ENCODE results near the gene ALDH1A2.
"Not testable (repeated sequence)": the region's sequence is repeated elsewhere in the genome, so short reads cannot be mapped to it uniquely, and the experiment has no call there.

ALDH1A2 gene

GRCh38 chr15:58065445-58066041 is at the start of gene ALDH1A2:
TSS of gene ALDH1A2 (minus strand) at chr15:58065711. CDS start at chr15:58065650, 61 bp downstream.
- H3K27me3 ChIP-seq (ENCODE audit: insufficient read depth, poor library complexity, severe bottlenecking) = peaks cover 21% of the 10 kb centered on the region
- TF ChIP-seq CTCF (IDR thresholded peaks at IDR 0.05; ENCODE audit: poor library complexity, severe bottlenecking) = no peak

GRCh38 chr15:58114812-58115211 is 49.3 kb upstream of the ALDH1A2 start:
- Histone ChIP-seq H3K4me3 (ENCODE audit: severe bottlenecking) (no peak overlapping the region), H3K4me1 (ENCODE audit: insufficient read depth, poor library complexity, severe bottlenecking) (no peaks in the 10 kb centered on the region), H3K27ac (ENCODE audit: poor library complexity, severe bottlenecking) (no peak overlapping the region), H3K27me3 (ENCODE audit: insufficient read depth, poor library complexity, severe bottlenecking) (no peaks in the 10 kb centered on the region), H3K36me3 (ENCODE audit: low read depth) (no peaks in the 10 kb centered on the region), H3K9me3 (ENCODE audit: severe bottlenecking) (no peaks in the 10 kb centered on the region)
- DNase-seq (ENCODE audit: low spot score) (no peak), ATAC-seq (ENCODE audit: low read depth) (no peak)
- no peak for TF ChIP-seq CTCF (IDR thresholded peaks at IDR 0.05; ENCODE audit: poor library complexity, severe bottlenecking)

More at GRCh38 chr15:58065445-58066041, at the start of gene ALDH1A2:
- peak within 1 kb of the TSS; percentile 41 for H3K4me3 ChIP-seq (ENCODE audit: severe bottlenecking)
- no peaks in the 10 kb centered on the region for H3K4me1 ChIP-seq (ENCODE audit: insufficient read depth, poor library complexity, severe bottlenecking)
- H3K36me3 ChIP-seq (ENCODE audit: low read depth) = no peaks in the 10 kb centered on the region
- no peak within 1 kb of the TSS for H3K27ac ChIP-seq (ENCODE audit: poor library complexity, severe bottlenecking)
- DNase-seq (ENCODE audit: low spot score) (peak; percentile 66), ATAC-seq (ENCODE audit: low read depth) (peak; percentile 55)
- no peaks in the 10 kb centered on the region for H3K9me3 ChIP-seq (ENCODE audit: severe bottlenecking)

- no peak overlapping the region for H3K4me3 ChIP-seq (ENCODE audit: severe bottlenecking)
- H3K36me3 ChIP-seq (ENCODE audit: low read depth) = no peaks in the 10 kb centered on the region
- H3K27me3 ChIP-seq (ENCODE audit: insufficient read depth, poor library complexity, severe bottlenecking) = no peaks in the 10 kb centered on the region
- no peaks in the 10 kb centered on the region for H3K4me1 ChIP-seq (ENCODE audit: insufficient read depth, poor library complexity, severe bottlenecking)
- no peaks in the 10 kb centered on the region for H3K9me3 ChIP-seq (ENCODE audit: severe bottlenecking)
- DNase-seq (ENCODE audit: low spot score) = no peak
- no peak overlapping the region for H3K27ac ChIP-seq (ENCODE audit: poor library complexity, severe bottlenecking)
- TF ChIP-seq CTCF (IDR thresholded peaks at IDR 0.05; ENCODE audit: poor library complexity, severe bottlenecking) = no peak
- no peak for ATAC-seq (ENCODE audit: low read depth)
Observed at GRCh38 chr15:58114388-58114787, 48.9 kb upstream of the ALDH1A2 start.

GRCh38 chr15:58113358-58113757 is 47.8 kb upstream of the ALDH1A2 start:
- H3K27ac ChIP-seq (ENCODE audit: poor library complexity, severe bottlenecking); H3K4me3 ChIP-seq (ENCODE audit: severe bottlenecking); H3K9me3 ChIP-seq (ENCODE audit: severe bottlenecking); ATAC-seq (ENCODE audit: low read depth); H3K27me3 ChIP-seq (ENCODE audit: insufficient read depth, poor library complexity, severe bottlenecking); H3K36me3 ChIP-seq (ENCODE audit: low read depth); DNase-seq (ENCODE audit: low spot score); H3K4me1 ChIP-seq (ENCODE audit: insufficient read depth, poor library complexity, severe bottlenecking): not testable (repeated sequence)

GRCh38 chr15:58111718-58112104 is 46.2 kb upstream of the ALDH1A2 start:
- H3K27me3 ChIP-seq (ENCODE audit: insufficient read depth, poor library complexity, severe bottlenecking) = no peaks in the 10 kb centered on the region
- no peaks in the 10 kb centered on the region for H3K9me3 ChIP-seq (ENCODE audit: severe bottlenecking)
- no peaks in the 10 kb centered on the region for H3K4me1 ChIP-seq (ENCODE audit: insufficient read depth, poor library complexity, severe bottlenecking)
- no peak overlapping the region for H3K27ac ChIP-seq (ENCODE audit: poor library complexity, severe bottlenecking)
- ATAC-seq (ENCODE audit: low read depth) (no peak), DNase-seq (ENCODE audit: low spot score) (no peak)
- no peaks in the 10 kb centered on the region for H3K36me3 ChIP-seq (ENCODE audit: low read depth)
- H3K4me3 ChIP-seq (ENCODE audit: severe bottlenecking) = no peak overlapping the region
- TF ChIP-seq CTCF (IDR thresholded peaks at IDR 0.05; ENCODE audit: poor library complexity, severe bottlenecking) = no peak
